IMR-90 (cell line): ENCODE data around the gene CLTCL1. TPM values are rescaled to one million over a fixed set of nuclear protein-coding genes. Genes with fewer than 3 reads are reported as not detected.

Source experiments
- ATAC-seq: fragments of 200-7000 bp; cut with Tn5 transposase; 2 replicates; pipeline ENCODE4 v1.9.1; 2020; ENCODE audit warnings: low read depth, mild to moderate bottlenecking, moderate library complexity
- BruUV-seq: library from RNA; stranded (reverse); fragments of 400-500 nt; replicated peaks from 2 replicates; lab custom pipeline; 2021; lab: Mats Ljungman, UMichigan
- CTCF ChIA-PET: fragments of 300-600 bp; formaldehyde crosslinking; extraction: SDS; loops from one replicate; lab custom pipeline; 2021; ENCODE audit warnings: antibody characterized with exemption; lab: Yijun Ruan, JAX
- POLR2A ChIA-PET: fragments of 300-600 bp; sonication (Branson Sonifier 250); formaldehyde crosslinking; loops from one replicate; lab custom pipeline; 2022; ENCODE audit warnings: antibody characterized with exemption; ENCODE audit not compliant: unreplicated experiment; lab: Charles Lee
- DNase-seq: peaks from one replicate; pipeline ENCODE4 v3.0.0; 2013
- H2AFZ ChIP-seq: replicated peaks from 2 replicates; pipeline ENCODE3; 2013; ENCODE audit warnings: low read length, mild to moderate bottlenecking; ENCODE audit not compliant: poor library complexity
- H2AK5ac ChIP-seq: 2 replicates; pipeline ENCODE4 v1.6.1; 2013; ENCODE audit warnings: low read depth, low read length, inconsistent platforms
- H2AK9ac ChIP-seq: replicated peaks from 2 replicates; pipeline ENCODE3; 2013; ENCODE audit warnings: mild to moderate bottlenecking, low read depth, low read length, moderate library complexity; ENCODE audit not compliant: poor library complexity
- H2BK120ac ChIP-seq: 2 replicates; pipeline ENCODE4 v1.6.1; 2013; ENCODE audit warnings: low read depth, low read length, inconsistent platforms
- H2BK15ac ChIP-seq: 3 replicates; pipeline ENCODE4 v1.6.1; 2013; ENCODE audit warnings: low read depth, low read length, inconsistent platforms
- H2BK20ac ChIP-seq: 2 replicates; pipeline ENCODE4 v1.6.1; 2013; ENCODE audit warnings: low read depth, mild to moderate bottlenecking, inconsistent platforms, low read length, moderate library complexity
- H2BK5ac ChIP-seq: 2 replicates; pipeline ENCODE4 v1.6.1; 2013; ENCODE audit warnings: mild to moderate bottlenecking, low read depth, low read length, inconsistent platforms; ENCODE audit not compliant: poor library complexity, severe bottlenecking
- H3K14ac ChIP-seq: replicated peaks from 2 replicates; pipeline ENCODE4 v1.6.1; 2013; ENCODE audit warnings: low read depth, low read length, inconsistent platforms
- H3K18ac ChIP-seq: 2 replicates; pipeline ENCODE4 v1.6.1; 2013; ENCODE audit warnings: low read depth, low read length, control low read depth
- H3K23ac ChIP-seq: 2 replicates; pipeline ENCODE4 v1.6.1; 2013; ENCODE audit warnings: low read depth, low read length, inconsistent platforms
- H3K27ac ChIP-seq: 2 replicates; pipeline ENCODE4 v1.5.1; 2013; ENCODE audit warnings: mild to moderate bottlenecking, control low read depth, low read length; ENCODE audit not compliant: insufficient read depth
- H3K27me3 ChIP-seq: 2 replicates; pipeline ENCODE4 v1.6.1; 2013; ENCODE audit warnings: low read length; ENCODE audit not compliant: control insufficient read depth, insufficient read depth
- H3K36me3 ChIP-seq: 2 replicates; pipeline ENCODE4 v1.6.1; 2013; ENCODE audit warnings: low read length, mixed read lengths; ENCODE audit not compliant: control insufficient read depth, insufficient read depth
- H3K4ac ChIP-seq: 2 replicates; pipeline ENCODE4 v1.6.1; 2013; ENCODE audit warnings: low read depth, low read length, inconsistent platforms
- H3K4me1 ChIP-seq: 2 replicates; pipeline ENCODE4 v1.6.1; 2013; ENCODE audit warnings: low read length, mixed read lengths; ENCODE audit not compliant: control insufficient read depth, insufficient read depth
- H3K4me2 ChIP-seq: 2 replicates; pipeline ENCODE4 v1.6.1; 2013; ENCODE audit warnings: low read depth, mild to moderate bottlenecking, control low read depth, low read length, moderate library complexity
- H3K4me3 ChIP-seq: 2 replicates; pipeline ENCODE4 v1.5.1; 2013; ENCODE audit warnings: low read depth, mild to moderate bottlenecking, control low read depth, low read length, moderate library complexity; ENCODE audit not compliant: insufficient read depth
- H3K56ac ChIP-seq: 2 replicates; pipeline ENCODE4 v1.6.1; 2013; ENCODE audit warnings: low read length, inconsistent platforms; ENCODE audit not compliant: insufficient read depth; ENCODE audit errors: extremely low read depth
- H3K79me1 ChIP-seq, 2 experiments: 2 replicates each; pipeline ENCODE4 v1.6.1; 2013; ENCODE audit warnings: low read length in 2 of 2, inconsistent platforms in 1 of 2, low read depth in 1 of 2
- H3K9ac ChIP-seq: 2 replicates; pipeline ENCODE4 v1.6.1; 2013; ENCODE audit warnings: low read depth, low read length, control low read depth
- H3K9me1 ChIP-seq: 2 replicates; pipeline ENCODE4 v1.6.1; 2013; ENCODE audit warnings: low read length, inconsistent platforms; ENCODE audit not compliant: insufficient read depth
- H3K9me3 ChIP-seq: 2 replicates; pipeline ENCODE4 v1.6.1; 2013; ENCODE audit warnings: low read length; ENCODE audit not compliant: control insufficient read depth, insufficient read depth
- H4K20me1 ChIP-seq: 2 replicates; pipeline ENCODE4 v1.6.1; 2013; ENCODE audit warnings: low read length, inconsistent platforms; ENCODE audit not compliant: insufficient read depth
- H4K5ac ChIP-seq: 2 replicates; pipeline ENCODE4 v1.6.1; 2013; ENCODE audit warnings: mild to moderate bottlenecking, low read depth, low read length, control low read depth
- H4K8ac ChIP-seq, 2 experiments: 2 replicates each; pipeline ENCODE4 v1.6.1; 2013; ENCODE audit warnings: low read depth in 2 of 2, low read length in 2 of 2, control low read depth in 1 of 2, inconsistent platforms in 1 of 2
- H4K91ac ChIP-seq: 2 replicates; pipeline ENCODE4 v1.6.1; 2013; ENCODE audit warnings: low read depth, low read length, inconsistent platforms; ENCODE audit not compliant: insufficient read depth
- BHLHE40 ChIP-seq: fragments of 150-350 bp; IDR thresholded peaks from 2 replicates; pipeline ENCODE4 v1.6.1; 2016; ENCODE audit warnings: mild to moderate bottlenecking, low read depth, low read length
- CEBPB ChIP-seq: IDR thresholded peaks from 2 replicates; pipeline ENCODE4 v1.6.1; 2012; ENCODE audit warnings: low read depth, low read length, improper control_type of control experiment
- CHD1 ChIP-seq: IDR thresholded peaks from 2 replicates; pipeline ENCODE4 v1.6.1; 2012; ENCODE audit warnings: low read depth, low read length, improper control_type of control experiment
- FOS ChIP-seq: fragments of 150-350 bp; IDR thresholded peaks from 2 replicates; pipeline ENCODE4 v1.6.1; 2016; ENCODE audit warnings: low read depth, low read length
- MAFK ChIP-seq: IDR thresholded peaks from 2 replicates; pipeline ENCODE4 v1.6.1; 2012; ENCODE audit warnings: low read depth, low read length, improper control_type of control experiment
- MAZ ChIP-seq: IDR thresholded peaks from 2 replicates; pipeline ENCODE4 v1.6.1; 2012; ENCODE audit warnings: low read depth, mild to moderate bottlenecking, low read length, improper control_type of control experiment, moderate library complexity, borderline replicate concordance
- MXI1 ChIP-seq: IDR thresholded peaks from 2 replicates; pipeline ENCODE4 v1.6.1; 2012; ENCODE audit warnings: low read depth, mild to moderate bottlenecking, low read length, moderate library complexity, borderline replicate concordance
- NFE2L2 ChIP-seq: fragments of 150-350 bp; IDR thresholded peaks from 2 replicates; pipeline ENCODE4 v1.6.1; 2016; ENCODE audit warnings: low read depth, mild to moderate bottlenecking, low read length
- POLR2A ChIP-seq: IDR thresholded peaks from 2 replicates; pipeline ENCODE4 v1.6.1; 2012; ENCODE audit warnings: mild to moderate bottlenecking, low read depth, low read length
- RAD21 ChIP-seq: IDR thresholded peaks from 2 replicates; pipeline ENCODE4 v1.6.1; 2012; ENCODE audit warnings: low read length, improper control_type of control experiment
- RCOR1 ChIP-seq: IDR thresholded peaks from 2 replicates; pipeline ENCODE4 v1.6.1; 2012; ENCODE audit warnings: mild to moderate bottlenecking, low read length, improper control_type of control experiment; ENCODE audit not compliant: insufficient replicate concordance
- RFX5 ChIP-seq: IDR thresholded peaks from 2 replicates; pipeline ENCODE4 v1.8.0; 2012; ENCODE audit warnings: low read depth, mild to moderate bottlenecking, low read length, moderate library complexity
- SMC3 ChIP-seq: fragments of 150-350 bp; IDR thresholded peaks from 2 replicates; pipeline ENCODE4 v1.6.1; 2016; ENCODE audit warnings: low read depth, mild to moderate bottlenecking, antibody characterized with exemption, low read length, moderate library complexity
- WGBS, 2 experiments: methylation state at CpG; one replicate each; pipeline versions ENCODE4 v1.1.5 to v1.1.7; 2013; ENCODE audit warnings: missing lambda C conversion rate in 2 of 2; ENCODE audit not compliant: insufficient read length in 1 of 2; ENCODE audit errors: extremely low coverage in 2 of 2; 5-methylcytosine and 5-hydroxymethylcytosine counted together
- dilution Hi-C: fragments of 300-500 bp; cut with HindIII; formaldehyde crosslinking; loops from one replicate; pipeline ENCODE4 v1.14.3; 2018; ENCODE audit warnings: low sequenced_read_pairs; ENCODE audit not compliant: unreplicated experiment
- in situ Hi-C: fragments of 300-500 bp; cut with MboI; formaldehyde crosslinking; loops from 3 replicates; pipeline ENCODE4 v1.14.3; 2019; ENCODE audit warnings: low sequenced_read_pairs, inconsistent platforms, mixed read lengths
- intact Hi-C: fragments of 100-400 bp; cut with micrococcal nuclease; formaldehyde crosslinking; loops from 2 replicates; pipeline ENCODE4 v1.10.0; 2022
- polyA plus RNA-seq, 3 experiments: library from polyadenylated mRNA; depleted of rRNA; stranded (reverse); fragments of >200 nt; gene quantifications; 2 replicates each; pipeline ENCODE4 v1.2.3, GENCODE V29; 2012; ENCODE audit warnings: low replicate concordance in 1 of 3
- total RNA-seq: library from RNA; depleted of rRNA; stranded (reverse); fragments of >200 nt; gene quantifications from 2 replicates; pipeline ENCODE4 v1.2.3, GENCODE V29; 2012
- TF ChIP-seq, protein P1 (sequence below): conservative IDR thresholded peaks from 2 replicates; pipeline ENCODE4 v1.5.1; 2012; ENCODE audit warnings: mild to moderate bottlenecking, low read depth, low read length, improper control_type of control experiment
- TF ChIP-seq, protein P2 (sequence below): fragments of 150-350 bp; IDR thresholded peaks from 2 replicates; pipeline ENCODE4 v1.6.1; 2016; ENCODE audit warnings: low read depth, mild to moderate bottlenecking, low read length, moderate library complexity, borderline replicate concordance

The CLTCL1 gene
- total and polyA plus RNA-seq, 2 of the 4 experiments (the other 2 are of a cell fraction): 6.2 to 8.1 TPM

DNA sequence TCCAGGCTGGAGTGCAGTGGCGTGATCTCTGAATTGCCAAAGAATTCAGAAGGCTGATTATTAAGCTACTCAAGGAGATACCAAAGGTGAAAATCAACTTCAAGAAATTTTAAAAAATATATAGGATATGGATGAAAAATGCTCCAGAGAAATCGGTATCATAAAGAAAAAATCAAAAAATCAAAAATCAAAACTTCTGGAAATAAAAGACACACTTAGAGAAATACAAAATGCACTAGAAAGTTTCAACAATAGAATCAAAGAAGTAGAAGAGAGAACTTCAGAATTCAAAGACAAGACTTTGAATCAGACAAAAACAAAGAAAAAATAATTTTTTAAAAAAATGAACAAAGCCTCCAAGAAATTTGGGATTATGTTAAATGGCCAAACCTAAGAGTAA, 45.6 kb upstream of the CLTCL1 start:
- CTCF ChIA-PET: no interaction called here

More for the DNA sequence above, 45.6 kb upstream of the CLTCL1 start:
- Histone ChIP-seq H3K56ac (no peak overlapping the region), H3K4me1 (no peaks in the 10 kb centered on the region), H2BK5ac (no peak overlapping the region), H3K14ac (no peak overlapping the region), H3K9me3 (peaks cover 4% of the 10 kb centered on the region), H4K8ac (no peak overlapping the region), H3K4ac (no peak overlapping the region), H3K9me1 (no peaks in the 10 kb centered on the region), H3K4me2 (no peak overlapping the region), H3K36me3 (peaks cover 14% of the 10 kb centered on the region), H2AK9ac (no peak overlapping the region), H3K79me1 (peaks cover 5 to 7% of the 10 kb centered on the region in 2 experiments; a peak in 2 of 4 replicates), H4K5ac (no peak overlapping the region), H2AFZ (no peak overlapping the region), H3K4me3 (no peak overlapping the region), H2BK15ac (no peak overlapping the region), H4K20me1 (no peaks in the 10 kb centered on the region), H3K27ac (no peak overlapping the region), H3K9ac (no peak overlapping the region), H3K23ac (no peak overlapping the region), H2AK5ac (no peak overlapping the region), H4K91ac (no peak overlapping the region), H2BK20ac (no peak overlapping the region), H2BK120ac (no peak overlapping the region), H3K18ac (no peak overlapping the region), H3K27me3 (no peaks in the 10 kb centered on the region)
- POLR2A ChIA-PET: no interaction called here
- ATAC-seq: no peak
- TF ChIP-seq BHLHE40 (no peak), CEBPB (no peak), MAZ (no peak), RFX5 (no peak), NFE2L2 (no peak), MAFK (no peak), POLR2A (no peak), CHD1 (no peak), MXI1 (no peak), SMC3 (no peak), RAD21 (no peak), RCOR1 (no peak), FOS (no peak)
- TF ChIP-seq, protein P1, sequence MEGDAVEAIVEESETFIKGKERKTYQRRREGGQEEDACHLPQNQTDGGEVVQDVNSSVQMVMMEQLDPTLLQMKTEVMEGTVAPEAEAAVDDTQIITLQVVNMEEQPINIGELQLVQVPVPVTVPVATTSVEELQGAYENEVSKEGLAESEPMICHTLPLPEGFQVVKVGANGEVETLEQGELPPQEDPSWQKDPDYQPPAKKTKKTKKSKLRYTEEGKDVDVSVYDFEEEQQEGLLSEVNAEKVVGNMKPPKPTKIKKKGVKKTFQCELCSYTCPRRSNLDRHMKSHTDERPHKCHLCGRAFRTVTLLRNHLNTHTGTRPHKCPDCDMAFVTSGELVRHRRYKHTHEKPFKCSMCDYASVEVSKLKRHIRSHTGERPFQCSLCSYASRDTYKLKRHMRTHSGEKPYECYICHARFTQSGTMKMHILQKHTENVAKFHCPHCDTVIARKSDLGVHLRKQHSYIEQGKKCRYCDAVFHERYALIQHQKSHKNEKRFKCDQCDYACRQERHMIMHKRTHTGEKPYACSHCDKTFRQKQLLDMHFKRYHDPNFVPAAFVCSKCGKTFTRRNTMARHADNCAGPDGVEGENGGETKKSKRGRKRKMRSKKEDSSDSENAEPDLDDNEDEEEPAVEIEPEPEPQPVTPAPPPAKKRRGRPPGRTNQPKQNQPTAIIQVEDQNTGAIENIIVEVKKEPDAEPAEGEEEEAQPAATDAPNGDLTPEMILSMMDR: no peak
- TF ChIP-seq, protein P2, sequence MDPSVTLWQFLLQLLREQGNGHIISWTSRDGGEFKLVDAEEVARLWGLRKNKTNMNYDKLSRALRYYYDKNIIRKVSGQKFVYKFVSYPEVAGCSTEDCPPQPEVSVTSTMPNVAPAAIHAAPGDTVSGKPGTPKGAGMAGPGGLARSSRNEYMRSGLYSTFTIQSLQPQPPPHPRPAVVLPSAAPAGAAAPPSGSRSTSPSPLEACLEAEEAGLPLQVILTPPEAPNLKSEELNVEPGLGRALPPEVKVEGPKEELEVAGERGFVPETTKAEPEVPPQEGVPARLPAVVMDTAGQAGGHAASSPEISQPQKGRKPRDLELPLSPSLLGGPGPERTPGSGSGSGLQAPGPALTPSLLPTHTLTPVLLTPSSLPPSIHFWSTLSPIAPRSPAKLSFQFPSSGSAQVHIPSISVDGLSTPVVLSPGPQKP: no peak
- WGBS, 2 experiments: no CpG with 5 or more reads among the region's 2 CpGs
- in situ Hi-C loops: no loop called here
- dilution Hi-C loops: no loop called here
- BruUV-seq: no TSS peak
- DNase-seq: no peak
- intact Hi-C loops: no loop called here
